GM12864 (cell line): ENCODE measurements around the gene KRTCAP2.

ENCODE experiments used
- DNase-seq: peaks from one replicate; pipeline ENCODE4 v3.0.0-alpha.2; 2011; ENCODE audit warnings: low read depth
- H3K4me3 ChIP-seq: 2 replicates; pipeline ENCODE4 v1.5.1; 2011; ENCODE audit warnings: mild to moderate bottlenecking, low read depth, low read length, control low read depth
- TF ChIP-seq, protein P1 (sequence below): IDR thresholded peaks from 2 replicates; pipeline ENCODE4 v1.5.1; 2011; ENCODE audit warnings: low read depth, mild to moderate bottlenecking, moderate library complexity, low read length, control low read depth, inconsistent platforms; ENCODE audit errors: missing control alignments

KRTCAP2 gene

GRCh38 chr1:155209312-155209721, 36.2 kb upstream of the KRTCAP2 start:
- H3K4me3 ChIP-seq, result peak overlapping the region; percentile 94
- TF ChIP-seq, protein P1, sequence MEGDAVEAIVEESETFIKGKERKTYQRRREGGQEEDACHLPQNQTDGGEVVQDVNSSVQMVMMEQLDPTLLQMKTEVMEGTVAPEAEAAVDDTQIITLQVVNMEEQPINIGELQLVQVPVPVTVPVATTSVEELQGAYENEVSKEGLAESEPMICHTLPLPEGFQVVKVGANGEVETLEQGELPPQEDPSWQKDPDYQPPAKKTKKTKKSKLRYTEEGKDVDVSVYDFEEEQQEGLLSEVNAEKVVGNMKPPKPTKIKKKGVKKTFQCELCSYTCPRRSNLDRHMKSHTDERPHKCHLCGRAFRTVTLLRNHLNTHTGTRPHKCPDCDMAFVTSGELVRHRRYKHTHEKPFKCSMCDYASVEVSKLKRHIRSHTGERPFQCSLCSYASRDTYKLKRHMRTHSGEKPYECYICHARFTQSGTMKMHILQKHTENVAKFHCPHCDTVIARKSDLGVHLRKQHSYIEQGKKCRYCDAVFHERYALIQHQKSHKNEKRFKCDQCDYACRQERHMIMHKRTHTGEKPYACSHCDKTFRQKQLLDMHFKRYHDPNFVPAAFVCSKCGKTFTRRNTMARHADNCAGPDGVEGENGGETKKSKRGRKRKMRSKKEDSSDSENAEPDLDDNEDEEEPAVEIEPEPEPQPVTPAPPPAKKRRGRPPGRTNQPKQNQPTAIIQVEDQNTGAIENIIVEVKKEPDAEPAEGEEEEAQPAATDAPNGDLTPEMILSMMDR, result no peak
- no peak for DNase-seq

- DNase-seq, result no peak
- peak within 1 kb of the TSS; percentile 94 for H3K4me3 ChIP-seq
- TF ChIP-seq, protein P1, result no peak
These were observed 35.6 kb upstream of the KRTCAP2 start, which contains the start of gene MTX1 for GRCh38 chr1:155208541-155209311. Gene MTX1 (plus strand): TSS chr1:155208695. CDS start chr1:155208805, 110 bp downstream.

- peak within 1 kb of the TSS; percentile 94 for H3K4me3 ChIP-seq
- DNase-seq, result no peak
- TF ChIP-seq, protein P1, result no peak
These were observed 34.9 kb upstream of the KRTCAP2 start, which contains the start of gene THBS3 for GRCh38 chr1:155207806-155208540. Gene THBS3 (minus strand): TSS chr1:155207897. CDS start chr1:155207876, 21 bp downstream.

DNA sequence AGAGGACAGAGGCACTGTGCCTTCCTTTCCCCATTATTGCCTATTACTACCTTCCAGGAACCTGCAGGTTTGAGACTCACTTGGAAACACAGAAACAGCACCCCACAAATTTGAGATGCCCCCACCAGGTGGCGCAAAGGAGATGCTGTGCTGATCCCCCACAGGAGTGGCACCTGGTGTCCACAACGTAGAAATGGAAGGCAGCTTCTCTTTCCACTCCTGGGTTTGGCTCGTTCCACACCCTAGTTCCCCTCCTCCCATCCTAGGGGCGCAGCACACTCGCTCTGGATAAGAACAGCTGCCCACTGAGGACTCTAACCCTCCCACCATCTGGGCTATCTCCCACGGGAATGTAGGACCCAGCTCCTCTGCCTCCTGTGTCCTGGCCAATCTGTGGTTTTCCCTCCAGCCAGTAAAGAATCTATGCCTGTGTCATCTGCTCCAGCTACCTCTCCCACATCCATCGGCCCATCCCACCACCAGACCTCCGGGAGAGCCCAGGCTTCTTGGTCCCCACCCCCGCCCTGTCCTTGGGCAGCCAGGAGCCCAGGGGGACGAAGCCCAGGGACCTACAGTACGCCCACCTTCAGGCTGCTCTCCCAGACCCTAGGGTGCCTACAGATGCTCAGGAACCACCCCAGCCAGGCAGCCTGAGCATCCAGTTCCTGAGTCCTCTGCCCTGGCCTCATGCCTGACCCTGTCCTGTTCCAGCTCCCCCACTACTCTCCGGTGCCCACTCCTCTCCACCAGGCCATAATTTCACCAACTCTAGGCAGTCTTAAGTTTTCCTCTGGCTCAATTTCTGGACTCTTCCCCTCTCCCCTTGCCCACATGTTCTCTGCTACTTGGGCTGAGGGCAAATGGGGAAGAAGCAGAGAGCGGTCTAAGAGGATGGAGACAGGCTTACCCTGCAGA, 34.0 kb upstream of the KRTCAP2 start:
- no peak overlapping the region for H3K4me3 ChIP-seq
- TF ChIP-seq, protein P1, result peak; percentile 92
- DNase-seq, result no peak

GRCh38 chr1:155205969-155206593, 33.0 kb upstream of the KRTCAP2 start:
- TF ChIP-seq, protein P1, result no peak
- no peak for DNase-seq
- no peak overlapping the region for H3K4me3 ChIP-seq

DNA sequence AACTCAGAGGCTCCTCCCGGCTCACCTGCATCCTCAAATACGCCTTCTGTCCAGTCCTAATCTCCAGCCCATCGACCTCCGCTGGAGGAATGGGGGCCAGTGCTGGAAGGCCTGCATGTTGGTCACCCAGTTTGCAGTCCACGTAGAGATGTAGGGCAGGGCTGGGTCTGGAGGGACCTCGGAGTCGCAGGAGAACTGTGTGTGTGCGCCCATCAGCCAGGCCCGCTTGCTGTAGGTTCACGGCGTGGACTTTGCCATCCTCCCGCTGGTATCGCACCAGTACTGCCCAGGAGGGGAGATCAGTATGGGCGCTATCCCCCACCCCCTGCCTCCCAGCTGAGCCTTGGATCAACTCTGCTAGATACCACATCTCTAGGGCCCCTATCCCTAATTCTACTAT, 31.9 kb upstream of the KRTCAP2 start:
- TF ChIP-seq, protein P1, result no peak
- H3K4me3 ChIP-seq, result no peak overlapping the region
- no peak for DNase-seq
